Superior temporal gyrus (tissue), 1 donor: ENCODE measurements around the gene SUN2.
"Not testable (repeated sequence)": the region's sequence is repeated elsewhere in the genome, so short reads cannot be mapped to it uniquely, and the experiment has no call there.

Experiments used
- DNase-seq: peaks from one replicate; pipeline ENCODE4 v3.0.0-alpha.2; 2016; ENCODE audit errors: extremely low spot score

SUN2 gene, protein sequence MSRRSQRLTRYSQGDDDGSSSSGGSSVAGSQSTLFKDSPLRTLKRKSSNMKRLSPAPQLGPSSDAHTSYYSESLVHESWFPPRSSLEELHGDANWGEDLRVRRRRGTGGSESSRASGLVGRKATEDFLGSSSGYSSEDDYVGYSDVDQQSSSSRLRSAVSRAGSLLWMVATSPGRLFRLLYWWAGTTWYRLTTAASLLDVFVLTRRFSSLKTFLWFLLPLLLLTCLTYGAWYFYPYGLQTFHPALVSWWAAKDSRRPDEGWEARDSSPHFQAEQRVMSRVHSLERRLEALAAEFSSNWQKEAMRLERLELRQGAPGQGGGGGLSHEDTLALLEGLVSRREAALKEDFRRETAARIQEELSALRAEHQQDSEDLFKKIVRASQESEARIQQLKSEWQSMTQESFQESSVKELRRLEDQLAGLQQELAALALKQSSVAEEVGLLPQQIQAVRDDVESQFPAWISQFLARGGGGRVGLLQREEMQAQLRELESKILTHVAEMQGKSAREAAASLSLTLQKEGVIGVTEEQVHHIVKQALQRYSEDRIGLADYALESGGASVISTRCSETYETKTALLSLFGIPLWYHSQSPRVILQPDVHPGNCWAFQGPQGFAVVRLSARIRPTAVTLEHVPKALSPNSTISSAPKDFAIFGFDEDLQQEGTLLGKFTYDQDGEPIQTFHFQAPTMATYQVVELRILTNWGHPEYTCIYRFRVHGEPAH

DNA sequence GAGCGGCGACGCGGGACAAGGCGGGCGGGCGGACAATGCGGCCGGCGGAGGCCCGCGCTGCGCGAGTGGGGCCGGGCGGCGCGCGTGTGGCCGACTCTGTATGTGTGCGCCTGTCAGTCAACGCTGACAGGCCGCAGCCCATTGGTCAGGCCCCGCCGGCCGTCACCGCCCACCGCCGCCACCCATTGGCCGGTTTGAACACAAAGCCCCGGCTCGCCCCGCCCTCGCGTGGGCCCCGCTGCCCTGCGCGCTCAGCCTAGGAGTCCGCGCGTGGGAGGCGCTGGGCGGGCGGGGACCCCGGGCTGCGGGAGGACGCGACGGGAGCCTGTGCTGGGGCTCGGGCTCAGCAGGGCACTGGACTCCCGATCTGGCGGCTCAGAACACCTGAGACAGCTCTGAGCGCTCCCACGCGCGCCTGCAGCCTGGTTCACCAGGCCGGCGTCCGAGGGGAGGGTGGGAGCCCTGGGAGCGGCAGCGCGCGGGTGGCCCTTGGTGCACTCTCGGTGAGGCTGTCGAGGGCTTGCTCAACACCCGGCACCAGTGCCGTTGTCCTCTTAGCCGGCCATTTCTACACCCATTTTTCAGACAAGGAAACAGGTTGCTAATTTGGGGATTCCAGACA, at the start of gene SUN2:
Gene SUN2 (minus strand): TSS at position 88 of the 622 bp plus-strand sequence. CDS start 3,370 bp downstream, outside the sequence.
- peak; percentile 96 for DNase-seq

DNA sequence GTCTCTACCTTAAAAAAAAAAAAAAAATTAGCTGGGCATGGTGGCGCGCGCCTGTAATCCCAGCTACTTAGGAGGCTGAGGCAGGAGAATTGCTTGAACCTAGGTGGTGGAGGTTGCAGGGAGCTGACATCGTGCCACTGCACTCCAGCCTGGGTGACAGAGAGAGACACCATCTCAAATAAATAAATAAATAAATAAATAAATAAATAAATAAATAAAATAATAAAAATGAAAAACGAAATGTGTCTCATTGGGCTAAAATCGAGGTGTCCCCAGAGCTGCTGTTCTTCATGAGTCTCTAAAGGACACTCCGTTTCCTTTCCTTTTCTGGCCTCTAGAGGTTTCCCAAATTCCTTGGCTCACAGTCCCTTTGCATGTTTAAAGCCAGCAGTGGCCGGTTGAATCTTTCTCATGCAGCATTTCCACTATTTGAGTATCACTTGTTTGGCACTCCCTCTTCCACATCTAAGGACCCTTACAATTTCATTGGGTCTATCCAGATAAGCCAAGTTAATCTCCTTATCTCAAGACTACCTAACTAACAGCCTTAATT, 49.3 kb upstream of the SUN2 start:
- DNase-seq = not testable (repeated sequence)

DNA sequence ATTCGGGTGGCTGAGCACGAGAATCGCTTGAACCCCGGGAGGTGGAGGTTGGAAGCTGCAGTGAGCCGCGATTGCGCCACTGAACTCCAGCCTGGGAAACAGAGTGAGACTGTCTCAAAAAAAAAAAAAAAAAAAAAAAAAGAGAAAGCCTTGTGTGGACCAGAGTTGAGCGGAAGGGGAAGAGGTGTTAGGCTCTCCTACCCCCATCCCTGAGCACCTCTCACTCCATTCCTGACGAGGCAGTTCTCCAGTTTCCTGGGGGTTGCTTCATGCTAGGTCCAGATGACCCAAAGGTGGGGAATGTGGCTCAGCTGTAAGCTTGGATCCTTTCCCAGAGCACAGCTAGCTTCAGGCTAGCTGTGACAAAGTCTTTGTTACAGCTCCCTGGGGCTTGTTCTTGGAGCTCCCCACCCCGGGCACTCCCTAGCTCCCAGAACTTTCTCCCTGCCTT, 46.9 kb upstream of the SUN2 start:
- peak; percentile 25 for DNase-seq

DNA sequence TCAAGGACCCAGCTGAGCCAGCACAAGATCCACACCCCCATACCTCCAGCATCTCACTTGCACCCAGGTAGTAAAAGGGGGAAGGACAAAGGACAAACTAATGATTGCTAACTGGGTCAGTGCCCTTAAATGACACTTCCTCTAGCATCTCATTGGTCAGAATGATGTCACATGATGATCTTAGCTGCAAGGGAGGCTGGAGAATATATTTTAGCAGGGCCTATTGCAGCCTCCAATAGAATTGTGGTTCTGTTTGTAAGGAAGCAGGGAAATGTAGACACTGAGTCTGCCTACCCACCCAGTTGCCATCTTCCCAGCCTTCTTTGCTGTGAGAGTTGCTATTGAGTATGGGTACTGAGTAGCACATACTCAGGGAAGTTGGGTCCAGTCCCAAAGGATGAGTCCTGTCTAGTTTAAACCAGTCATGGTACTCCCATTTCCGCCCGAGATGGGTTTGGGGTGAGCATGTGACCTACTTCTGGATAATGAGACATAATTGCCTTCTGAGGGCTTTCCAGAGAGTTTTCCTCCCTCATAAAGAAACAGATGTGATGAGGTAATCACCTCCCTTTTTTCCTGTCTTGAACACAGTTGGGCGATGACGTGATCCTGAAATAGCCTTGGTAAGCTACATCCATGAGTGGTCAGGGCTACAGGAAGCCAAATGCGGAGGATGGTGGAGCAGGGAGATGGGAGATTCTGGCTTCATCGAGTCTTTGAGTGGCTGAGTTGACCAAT, 43.6 kb upstream of the SUN2 start:
- DNase-seq = peak; percentile 45

DNA sequence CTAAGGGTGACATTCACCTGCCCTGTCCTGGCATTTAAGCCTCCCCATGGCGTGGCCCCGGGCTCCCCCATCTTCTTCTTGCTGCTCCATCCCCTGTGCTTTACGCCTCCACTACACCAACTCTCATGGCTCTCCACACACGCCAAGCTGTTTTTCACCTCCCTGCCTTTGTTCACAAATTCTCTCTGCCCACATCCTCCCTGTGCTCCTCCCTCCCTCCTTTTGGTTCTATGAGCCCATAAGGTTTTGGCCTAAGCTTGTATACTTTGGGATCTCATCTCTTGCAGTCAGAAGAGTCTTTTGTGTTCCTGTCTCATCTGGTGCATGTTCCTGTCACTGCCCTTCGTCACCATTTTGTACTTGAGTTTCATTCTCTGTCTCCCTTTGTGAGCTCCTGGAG, 42.7 kb upstream of the SUN2 start:
- no peak for DNase-seq

DNA sequence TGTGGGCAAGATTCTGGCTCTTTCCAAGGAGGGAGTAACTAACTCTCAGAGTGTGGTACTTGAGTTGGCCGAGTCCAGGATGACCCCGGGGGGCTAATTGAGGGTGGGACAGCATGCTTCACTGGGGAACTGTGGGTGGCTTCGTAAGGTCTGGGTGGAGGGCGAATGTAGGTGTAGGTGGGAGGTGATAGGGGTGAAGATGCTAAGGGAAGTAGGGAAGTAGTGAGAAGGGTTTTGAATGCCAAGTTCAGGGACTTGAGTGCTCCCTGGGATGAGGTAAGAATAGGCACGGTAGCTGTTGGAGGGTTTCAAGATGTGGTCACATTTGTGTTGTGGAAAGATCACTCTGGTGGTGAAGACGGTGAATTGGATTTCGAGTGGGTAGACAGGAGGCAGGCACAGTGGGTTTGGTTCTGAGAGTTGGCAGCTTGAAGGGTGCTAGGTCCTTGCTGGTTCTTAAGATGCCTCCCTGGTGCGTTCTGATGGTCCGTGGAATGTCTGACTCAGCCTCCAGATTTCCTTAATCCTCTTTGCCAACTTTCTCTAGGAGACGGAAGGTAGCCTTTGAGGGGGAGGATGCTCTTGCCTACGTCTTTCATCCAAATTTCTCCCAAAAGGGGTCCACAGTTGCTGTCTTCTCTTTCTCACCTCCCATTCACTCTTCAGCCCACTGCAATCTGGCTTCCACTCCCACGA, 40.6 kb upstream of the SUN2 start:
- DNase-seq = peak; percentile 22

DNA sequence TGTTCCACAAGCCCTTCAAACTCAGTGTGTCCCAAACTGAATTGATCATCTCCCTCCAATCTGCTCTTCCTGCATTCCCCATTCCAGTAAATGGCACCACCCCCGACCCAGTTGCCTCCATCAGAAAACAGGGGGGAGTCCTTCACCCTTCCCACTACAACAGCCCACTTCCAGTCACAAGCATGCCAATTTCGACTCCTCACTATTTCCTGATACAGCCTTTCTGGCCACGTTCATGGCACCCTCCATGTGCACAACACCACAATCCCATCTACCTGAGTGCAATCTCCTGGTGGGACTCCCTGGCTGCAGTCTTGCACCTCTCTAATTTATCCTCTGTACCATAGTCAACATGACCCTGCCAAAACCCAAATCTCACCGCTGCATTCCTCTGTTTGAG, 39.8 kb upstream of the SUN2 start:
- DNase-seq = no peak

DNA sequence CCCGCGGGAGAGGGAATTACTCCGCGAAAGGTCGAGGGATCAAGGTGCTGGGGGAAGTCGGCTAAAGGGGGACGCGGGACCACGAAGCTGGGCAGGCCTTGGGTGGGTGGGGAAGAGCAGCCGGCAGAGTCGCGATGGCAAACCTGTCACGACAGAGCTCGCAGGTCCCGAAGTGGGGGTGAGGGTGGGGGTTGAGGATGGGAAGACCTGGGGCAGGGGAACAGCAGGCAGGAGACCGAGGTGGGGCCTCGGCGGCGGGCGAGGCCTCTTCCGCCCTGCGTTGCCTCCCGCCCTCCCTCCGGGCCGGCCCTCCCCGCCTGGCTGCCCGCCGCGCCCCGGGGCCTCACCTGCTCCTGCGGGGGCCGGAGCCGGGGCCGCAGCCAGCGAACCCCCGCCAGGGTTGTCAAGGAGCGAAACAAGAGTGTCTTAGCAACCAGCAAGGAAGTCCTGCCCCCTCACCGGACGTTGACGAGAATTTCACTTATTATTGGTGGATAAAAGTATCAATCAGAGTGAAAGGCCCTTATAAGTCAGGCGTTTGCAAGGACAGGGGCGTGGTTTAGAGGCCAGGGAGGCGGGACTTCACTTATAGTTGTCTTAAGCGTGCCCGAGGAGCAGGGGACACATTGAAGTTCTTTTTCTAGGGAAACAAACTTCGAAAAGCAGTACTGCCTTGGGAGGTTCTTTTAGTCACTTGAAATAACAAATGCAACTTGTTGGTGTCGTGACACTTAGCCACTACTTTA, 38.1 kb upstream of the SUN2 start, which contains the start of gene DNAL4:
Gene DNAL4 (minus strand): TSS at position 423 of the 746 bp plus-strand sequence. CDS start 11,412 bp downstream, outside the sequence.
- DNase-seq = peak; percentile 99

DNA sequence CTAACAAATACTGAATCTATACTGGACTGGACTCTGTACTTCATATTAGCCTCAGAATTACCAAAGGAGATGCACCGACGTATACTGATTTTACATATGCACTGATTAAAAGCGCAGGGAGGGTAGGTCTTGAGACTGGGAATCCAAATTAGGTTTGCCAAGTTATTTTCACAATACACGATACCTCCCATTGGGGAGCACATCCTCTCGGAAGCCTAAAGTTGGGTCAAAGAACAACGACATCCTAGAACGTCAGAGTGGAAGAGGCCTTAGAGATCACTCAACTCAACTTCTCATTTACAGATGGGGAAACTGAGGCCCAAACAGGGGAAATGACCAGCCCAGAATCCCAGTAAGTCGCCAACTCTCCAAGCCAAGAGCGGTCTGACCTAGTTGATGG, 37.5 kb upstream of the SUN2 start:
- no peak for DNase-seq

DNA sequence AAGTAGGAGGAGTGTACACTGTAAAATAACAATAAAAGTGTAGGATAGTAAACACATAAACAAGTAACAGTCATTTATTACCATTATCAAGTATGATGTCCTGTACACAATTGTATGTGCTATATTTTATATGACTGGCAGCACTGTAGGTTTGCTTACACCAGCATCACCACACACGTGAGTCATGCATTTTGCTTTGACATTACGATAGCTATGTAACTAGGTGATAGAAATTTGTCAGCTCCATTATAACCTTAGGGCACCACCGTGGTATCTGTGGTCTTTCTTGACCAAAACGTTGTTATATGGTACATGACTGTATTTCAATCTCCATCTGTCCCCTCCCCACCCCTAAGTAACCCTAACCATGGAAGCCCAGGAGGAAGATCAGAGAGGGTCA, 37.0 kb upstream of the SUN2 start:
- DNase-seq = no peak

DNA sequence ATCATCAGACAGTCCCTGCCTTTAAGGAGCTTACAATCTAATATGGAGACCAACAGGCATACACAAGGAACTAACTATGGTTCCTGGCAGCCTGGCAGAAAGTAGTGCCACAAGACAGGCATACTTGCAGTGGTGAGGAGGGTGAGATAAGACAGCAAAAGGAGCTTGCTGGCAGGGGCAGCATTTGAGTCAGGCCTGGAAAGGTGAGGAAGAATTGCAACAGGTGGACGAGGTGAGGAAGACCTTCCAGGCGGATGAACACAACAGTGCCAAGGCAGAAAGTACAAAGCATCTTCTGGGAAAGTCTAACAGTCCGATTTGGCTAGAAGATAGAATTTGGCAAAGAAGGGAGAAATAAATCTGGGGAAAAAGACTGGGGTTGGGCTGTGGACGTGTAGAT, 33.8 kb upstream of the SUN2 start:
- DNase-seq = no peak

DNA sequence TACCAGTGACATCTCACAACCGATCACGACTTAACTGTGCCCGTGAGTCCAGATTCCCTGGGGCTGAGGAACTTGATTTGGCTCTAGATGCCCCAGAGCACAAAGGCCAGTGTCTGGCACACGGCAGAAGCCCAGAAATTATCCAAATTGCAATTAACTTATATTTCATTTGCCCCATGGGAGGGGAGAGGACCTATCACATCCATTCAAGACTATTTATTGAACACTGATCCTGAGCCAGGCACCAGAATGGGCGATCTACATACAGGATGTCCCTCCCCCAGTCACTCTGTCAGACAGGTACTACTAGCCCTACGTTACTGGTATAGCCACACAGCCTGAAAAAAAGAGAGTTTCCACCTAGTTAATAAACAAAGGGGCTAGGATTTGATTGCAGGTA, 33.0 kb upstream of the SUN2 start:
- no peak for DNase-seq

DNA sequence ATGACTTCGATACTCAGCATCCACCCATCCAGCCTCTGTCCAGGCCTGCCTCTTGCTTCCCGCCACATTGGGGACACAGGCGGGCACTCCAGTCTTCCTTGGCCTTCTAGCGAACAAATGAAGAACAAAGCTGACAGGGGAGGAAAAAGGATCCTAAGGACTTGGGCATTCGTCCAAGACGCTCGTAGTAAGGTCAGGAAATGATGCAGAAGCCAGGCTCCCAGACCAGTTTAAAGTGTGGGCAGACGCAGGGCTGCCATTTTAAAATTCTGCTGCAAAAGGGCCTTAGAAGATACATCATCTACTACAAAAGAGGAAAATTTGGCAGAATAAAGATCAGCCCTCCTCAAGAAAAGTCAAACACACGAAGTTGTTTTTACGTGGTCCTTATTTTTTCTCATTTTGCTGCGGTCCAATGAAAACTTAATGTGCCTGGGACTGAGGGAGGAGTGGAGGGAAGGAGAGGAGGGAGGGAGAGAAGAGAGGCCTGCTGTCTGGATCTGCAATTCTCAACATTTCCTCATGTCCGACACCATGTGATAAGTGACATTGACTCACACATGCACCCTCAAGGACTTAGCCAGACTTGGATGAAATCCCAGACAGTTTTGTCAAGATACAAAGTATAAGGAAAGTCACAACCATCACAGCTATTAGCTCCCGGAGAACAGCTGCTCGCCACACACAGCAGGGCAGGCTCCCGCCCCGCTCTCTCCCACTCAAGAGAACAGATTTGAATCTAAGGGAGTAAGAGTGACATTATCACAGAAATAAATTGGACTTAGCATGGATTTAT, 32.4 kb upstream of the SUN2 start:
- peak; percentile 60 for DNase-seq

DNA sequence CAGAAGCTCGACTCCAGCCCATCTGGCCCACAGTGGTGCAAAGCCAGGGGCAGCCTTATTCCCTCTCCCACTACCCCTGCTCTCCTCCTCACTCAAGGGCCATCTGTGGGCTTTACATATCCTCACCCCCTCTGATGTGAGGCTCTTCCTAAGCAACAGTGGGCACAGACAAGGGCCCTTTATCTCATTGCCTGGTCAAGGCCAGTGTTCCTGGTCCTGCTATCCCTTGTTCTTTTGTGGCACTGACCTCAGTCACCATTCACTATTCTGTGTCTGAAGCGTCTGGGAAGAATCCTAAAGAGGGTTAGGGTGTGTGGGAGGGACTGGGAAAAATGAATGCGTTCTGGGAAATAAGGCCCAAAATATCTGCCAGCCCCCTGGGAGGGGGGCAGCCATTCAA, 30.8 kb upstream of the SUN2 start:
- DNase-seq = peak; percentile 18

DNA sequence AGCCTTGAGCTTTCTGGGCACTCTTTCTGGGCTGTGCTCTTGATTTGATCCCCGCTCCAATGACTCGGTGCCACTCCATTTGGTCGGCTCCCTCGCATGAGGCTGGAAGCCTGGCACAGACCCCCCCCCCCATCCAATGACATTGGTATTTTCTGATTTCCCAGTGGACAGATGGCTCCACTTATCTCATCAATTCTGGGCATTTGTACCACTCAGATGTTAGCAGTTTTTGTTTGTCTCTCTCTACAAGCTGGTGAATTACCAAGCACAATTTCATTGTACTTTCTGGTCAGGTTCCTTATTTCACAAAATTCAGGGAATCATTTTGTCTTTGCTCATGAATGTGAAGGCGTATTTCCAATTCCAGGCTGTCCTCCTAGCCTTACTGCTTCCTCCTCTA, 29.1 kb upstream of the SUN2 start:
- peak; percentile 39 for DNase-seq

DNA sequence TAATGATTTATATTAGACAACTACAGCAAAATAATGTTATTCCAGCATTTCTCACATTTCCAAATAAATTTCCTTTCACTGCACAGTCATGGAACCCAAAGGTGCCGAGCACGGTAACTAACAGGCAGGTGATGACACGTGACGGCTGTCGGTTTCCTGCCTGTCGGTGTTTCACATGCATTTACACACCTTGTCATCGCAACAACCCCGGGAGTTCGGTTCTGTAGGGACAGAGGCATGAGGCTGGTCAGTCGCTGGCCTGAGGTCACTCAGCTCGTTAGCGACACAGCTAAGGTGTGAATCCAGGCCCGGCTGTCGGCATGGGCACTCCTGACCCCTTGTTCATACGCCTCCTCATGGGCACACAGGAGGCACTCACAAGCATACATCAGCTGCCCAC, 28.2 kb upstream of the SUN2 start:
- no peak for DNase-seq

DNA sequence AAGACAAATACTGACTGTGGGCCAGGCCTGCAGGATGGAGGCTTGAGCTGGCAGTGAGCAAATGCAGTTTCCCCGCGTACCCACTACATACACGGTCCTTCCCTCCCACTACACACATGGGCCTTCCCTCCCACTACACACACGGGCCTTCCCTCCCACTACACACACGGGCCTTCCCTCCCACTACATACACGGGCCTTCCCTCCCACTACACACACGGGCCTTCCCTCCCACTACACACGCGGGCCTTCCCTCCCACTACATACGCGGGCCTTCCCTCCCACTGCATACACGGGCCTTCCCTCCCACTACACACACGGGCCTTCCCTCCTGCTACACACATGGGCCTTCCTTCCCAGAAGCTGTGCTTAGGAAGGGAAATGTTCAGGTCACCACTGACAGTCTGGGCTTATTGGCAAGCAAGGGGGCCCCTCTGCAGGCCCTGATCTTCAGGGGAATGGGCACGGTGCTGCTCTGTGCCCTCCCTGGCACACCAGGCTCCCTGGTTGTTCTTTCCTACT, 27.4 kb upstream of the SUN2 start:
- no peak for DNase-seq

DNA sequence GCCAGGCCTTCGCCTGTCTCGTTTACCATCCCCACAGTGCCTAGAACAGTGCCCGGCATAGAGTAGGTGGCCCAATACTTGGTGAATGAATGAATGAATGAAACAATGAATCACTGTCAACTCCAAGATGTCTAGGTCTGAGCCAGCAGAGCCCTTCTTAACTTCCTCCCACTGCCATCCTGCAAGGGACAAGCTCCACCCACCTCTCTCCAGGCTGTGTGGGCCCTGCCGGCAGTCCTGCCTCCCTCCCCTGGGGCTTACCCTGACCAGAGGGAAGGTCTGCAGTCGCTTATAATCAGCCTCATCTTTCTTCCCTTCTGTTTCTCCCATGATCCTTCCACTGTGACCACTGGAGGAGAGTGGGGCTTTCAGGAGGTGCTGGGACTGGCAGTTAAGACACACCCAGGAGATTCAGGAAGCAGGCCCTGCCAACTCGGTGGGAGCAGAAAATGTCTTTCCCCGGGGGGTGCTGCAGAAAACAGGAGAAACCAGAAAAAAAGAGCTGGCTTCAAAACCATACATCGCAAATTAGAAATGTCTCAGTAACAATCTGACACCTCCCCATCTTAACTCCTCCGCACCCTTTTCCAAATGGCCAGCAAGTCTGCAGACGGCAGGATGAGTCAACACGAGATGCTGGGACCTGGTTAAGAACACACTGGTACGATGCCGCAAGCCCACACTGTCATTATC, 26.8 kb upstream of the SUN2 start:
- peak; percentile 64 for DNase-seq
